Bronchial epithelial cell (primary cell): ENCODE data around the gene SP3. TPM values are rescaled to one million over a fixed set of nuclear protein-coding genes. Genes with fewer than 3 reads are reported as not detected.
A peak's percentile ranks its signal among the peaks of the same experiment; 100 is the strongest.

Experiments used
- DNase-seq: peaks from one replicate; pipeline ENCODE4 v3.0.0-alpha.2; 2010; ENCODE audit warnings: low read depth
- FAIRE-seq: peaks from 2 replicates; lab custom pipeline; 2011; peaks lifted over from hg19 to GRCh38; lab: Jason Lieb, UNC
- H3K27me3 ChIP-seq: 2 replicates; pipeline ENCODE4 v1.5.1; 2011; ENCODE audit warnings: low read length; ENCODE audit not compliant: control insufficient read depth, insufficient read depth
- H3K36me3 ChIP-seq: 2 replicates; pipeline ENCODE4 v1.5.1; 2011; ENCODE audit warnings: low read length; ENCODE audit not compliant: control insufficient read depth, insufficient read depth
- H3K4me3 ChIP-seq: 2 replicates; pipeline ENCODE4 v1.5.1; 2011; ENCODE audit warnings: mild to moderate bottlenecking, low read depth, low read length, control low read depth
- total RNA-seq: library from RNA; depleted of rRNA; stranded (reverse); fragments of >200 nt; gene quantifications from 2 replicates; pipeline ENCODE4 v1.2.1, GENCODE V29; 2014
- TF ChIP-seq, protein P1 (sequence below): IDR thresholded peaks from 2 replicates; pipeline ENCODE4 v1.5.1; 2011; ENCODE audit warnings: mild to moderate bottlenecking, moderate library complexity, low read length, control low read depth, inconsistent platforms; ENCODE audit not compliant: insufficient read depth, severe bottlenecking

SP3 gene
- total RNA-seq, 1 donor from 2014 or later = 104 TPM

DNA sequence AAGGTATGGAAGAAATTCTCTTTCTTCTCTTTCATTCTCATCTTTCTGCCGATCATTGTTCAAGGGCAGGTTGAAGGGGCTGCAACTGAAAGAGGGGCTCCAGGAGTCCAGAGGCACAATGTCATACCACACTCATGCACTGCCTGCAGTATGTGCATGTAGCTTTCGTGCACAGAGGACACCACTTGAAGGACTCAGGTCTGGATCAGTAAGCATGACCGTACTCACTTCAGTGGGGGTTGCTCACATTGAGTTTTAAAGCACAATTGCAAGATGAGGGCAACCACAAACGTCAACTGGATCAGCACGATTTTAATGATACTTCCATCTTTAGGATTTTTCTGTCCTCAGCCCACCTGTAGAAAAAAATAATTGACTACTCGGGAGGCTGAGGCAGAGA lies 84.6 kb downstream of the SP3 start:
- no peak for DNase-seq
- H3K27me3 ChIP-seq = peaks cover 2% of the 10 kb centered on the region
- H3K4me3 ChIP-seq = no peak overlapping the region
- TF ChIP-seq, protein P1, sequence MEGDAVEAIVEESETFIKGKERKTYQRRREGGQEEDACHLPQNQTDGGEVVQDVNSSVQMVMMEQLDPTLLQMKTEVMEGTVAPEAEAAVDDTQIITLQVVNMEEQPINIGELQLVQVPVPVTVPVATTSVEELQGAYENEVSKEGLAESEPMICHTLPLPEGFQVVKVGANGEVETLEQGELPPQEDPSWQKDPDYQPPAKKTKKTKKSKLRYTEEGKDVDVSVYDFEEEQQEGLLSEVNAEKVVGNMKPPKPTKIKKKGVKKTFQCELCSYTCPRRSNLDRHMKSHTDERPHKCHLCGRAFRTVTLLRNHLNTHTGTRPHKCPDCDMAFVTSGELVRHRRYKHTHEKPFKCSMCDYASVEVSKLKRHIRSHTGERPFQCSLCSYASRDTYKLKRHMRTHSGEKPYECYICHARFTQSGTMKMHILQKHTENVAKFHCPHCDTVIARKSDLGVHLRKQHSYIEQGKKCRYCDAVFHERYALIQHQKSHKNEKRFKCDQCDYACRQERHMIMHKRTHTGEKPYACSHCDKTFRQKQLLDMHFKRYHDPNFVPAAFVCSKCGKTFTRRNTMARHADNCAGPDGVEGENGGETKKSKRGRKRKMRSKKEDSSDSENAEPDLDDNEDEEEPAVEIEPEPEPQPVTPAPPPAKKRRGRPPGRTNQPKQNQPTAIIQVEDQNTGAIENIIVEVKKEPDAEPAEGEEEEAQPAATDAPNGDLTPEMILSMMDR = no peak
- no peak for FAIRE-seq
- no peaks in the 10 kb centered on the region for H3K36me3 ChIP-seq

DNA sequence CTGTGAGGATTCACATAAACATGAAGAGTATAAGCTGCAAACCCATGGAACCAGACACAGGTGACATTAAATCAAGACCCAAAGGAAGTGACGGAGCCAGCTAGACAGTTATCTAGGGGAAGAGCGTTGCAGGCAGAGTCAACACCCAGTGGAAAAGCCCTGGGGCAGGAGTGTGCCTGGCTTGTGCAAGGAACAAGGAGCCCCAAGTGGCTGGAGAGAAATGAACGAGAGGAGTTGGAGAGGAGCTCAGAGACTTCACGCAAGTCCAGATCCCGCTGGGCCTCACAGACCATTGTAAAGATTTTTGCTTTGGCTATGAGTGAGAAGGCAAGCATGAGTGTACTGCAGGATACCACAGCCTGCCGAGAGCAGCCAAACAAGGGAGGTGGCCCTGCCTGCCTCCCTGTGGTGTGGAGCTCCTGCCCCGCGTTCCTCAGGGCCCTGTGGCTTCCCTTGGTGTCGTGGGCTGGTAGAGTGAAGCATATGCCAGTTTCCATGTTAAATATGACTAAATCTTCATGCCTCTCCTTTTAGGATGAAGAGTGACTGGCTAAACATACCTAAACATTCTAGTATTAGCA lies 88.2 kb downstream of the SP3 start:
- TF ChIP-seq, protein P1 = no peak
- no peak for DNase-seq
- no peak for FAIRE-seq

DNA sequence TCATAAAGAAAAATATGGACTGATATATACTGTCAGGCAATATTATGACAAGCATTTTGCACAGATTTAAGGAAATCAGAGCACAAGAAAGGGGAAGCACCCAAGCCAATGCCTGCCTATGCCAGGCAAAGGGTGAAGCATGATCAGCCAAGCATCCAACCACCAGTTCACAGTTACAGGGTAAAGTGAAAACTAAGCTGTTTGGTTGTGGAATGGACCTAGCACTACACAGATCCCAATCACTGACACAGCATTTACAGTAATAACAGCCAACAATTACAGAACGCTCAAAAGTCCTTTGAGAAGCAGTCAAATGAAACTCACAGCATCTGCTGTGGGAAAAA lies 90.3 kb downstream of the SP3 start:
- FAIRE-seq (no peak), DNase-seq (no peak)
- H3K27me3 ChIP-seq = no peaks in the 10 kb centered on the region
- H3K4me3 ChIP-seq = no peak overlapping the region
- TF ChIP-seq, protein P1 = no peak
- H3K36me3 ChIP-seq = no peaks in the 10 kb centered on the region

More for the DNA sequence above, 88.2 kb downstream of the SP3 start:
- Histone ChIP-seq H3K36me3 (no peaks in the 10 kb centered on the region), H3K4me3 (no peak overlapping the region), H3K27me3 (peaks cover 2% of the 10 kb centered on the region)

DNA sequence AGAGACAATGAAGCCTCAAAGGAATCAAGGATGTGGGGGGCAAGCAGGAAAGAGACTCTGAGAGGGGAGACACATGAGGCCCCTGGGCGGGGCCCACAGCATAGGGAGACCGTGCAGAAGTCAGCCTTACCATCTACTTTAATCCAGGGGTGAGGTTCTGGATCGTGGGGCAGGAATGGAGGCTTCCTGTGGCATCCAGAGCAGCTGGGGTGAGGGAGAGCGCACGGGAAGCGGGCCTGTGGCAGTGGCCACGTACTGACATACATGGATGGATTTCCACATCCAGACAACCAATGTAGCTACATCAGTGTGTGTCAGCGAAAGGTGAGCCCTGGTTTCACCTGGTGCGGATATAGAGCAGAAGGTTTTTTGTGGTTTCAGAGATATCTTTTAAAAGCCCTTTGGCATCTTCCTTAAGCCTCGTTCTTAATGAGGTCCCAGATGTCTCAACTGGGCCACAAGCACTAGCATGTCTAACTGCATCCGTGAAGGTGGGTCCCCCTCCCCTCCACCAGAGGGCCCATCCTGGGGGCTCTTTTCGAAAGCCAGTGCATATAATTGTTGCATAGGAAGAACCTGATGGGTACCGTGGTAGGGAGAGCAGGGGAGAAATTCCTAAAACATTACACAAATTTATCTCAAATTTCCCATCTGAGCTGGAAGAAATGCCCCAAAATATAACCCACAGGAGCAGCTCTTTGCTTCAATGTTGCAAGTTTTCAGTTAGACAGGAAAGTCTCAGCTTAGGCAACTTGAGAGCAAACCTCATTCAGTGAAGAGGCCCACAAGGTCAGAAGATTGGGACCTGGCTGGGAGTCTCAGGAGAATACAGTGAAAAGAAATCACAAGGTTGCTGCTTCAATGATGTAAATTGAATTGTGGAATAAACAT lies 90.9 kb downstream of the SP3 start:
- Histone ChIP-seq H3K36me3 (no peaks in the 10 kb centered on the region), H3K4me3 (no peak overlapping the region), H3K27me3 (no peaks in the 10 kb centered on the region)
- TF ChIP-seq, protein P1 = no peak
- FAIRE-seq (no peak), DNase-seq (no peak)

DNA sequence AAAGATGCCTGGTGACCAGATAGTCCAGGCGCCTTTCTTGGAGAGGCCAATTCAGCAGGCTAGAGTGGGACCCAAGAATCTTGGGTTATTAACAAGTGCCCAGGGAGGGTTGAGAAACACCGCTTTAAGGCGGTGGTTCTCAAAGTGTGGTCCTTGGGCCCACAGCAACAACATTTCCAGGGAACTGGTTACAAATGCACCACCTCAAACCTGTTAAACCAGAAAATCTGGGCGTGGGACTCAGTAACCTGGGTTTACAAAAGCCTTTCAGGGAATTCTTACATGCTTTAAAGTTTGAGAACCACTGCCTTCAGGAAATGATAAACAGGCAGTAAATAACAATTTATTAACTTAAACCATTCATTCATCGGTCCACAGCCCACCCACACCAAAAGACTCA lies 92.5 kb downstream of the SP3 start:
- no peak overlapping the region for H3K4me3 ChIP-seq
- no peaks in the 10 kb centered on the region for H3K36me3 ChIP-seq
- TF ChIP-seq, protein P1 = no peak
- H3K27me3 ChIP-seq = no peaks in the 10 kb centered on the region
- DNase-seq = peak; percentile 65
- FAIRE-seq = no peak
